Thyroid gland (tissue), 4 donors: Measurements from ENCODE around the gene PLXND1.

Source experiments
- POLR2A ChIP-seq, 2 donors: fragments of 450-650 bp; IDR thresholded peaks; one replicate each; pipeline ENCODE4 v1.6.1; 2017; ENCODE audit warnings: antibody characterized with exemption in 2 of 2, mild to moderate bottlenecking in 2 of 2, moderate library complexity in 1 of 2
- TF ChIP-seq, protein P1 (sequence below), 6 experiments: fragments of 200-600 bp in 3 of 6; fragments of 450-650 bp in 3 of 6; sonication (generic) in 3 of 6; IDR thresholded peaks; one replicate each; pipeline ENCODE4 v1.5.1; 2016 to 2019; ENCODE audit warnings: antibody characterized with exemption in 6 of 6, mild to moderate bottlenecking in 2 of 6, inconsistent platforms in 1 of 6, moderate library complexity in 1 of 6

DNA sequence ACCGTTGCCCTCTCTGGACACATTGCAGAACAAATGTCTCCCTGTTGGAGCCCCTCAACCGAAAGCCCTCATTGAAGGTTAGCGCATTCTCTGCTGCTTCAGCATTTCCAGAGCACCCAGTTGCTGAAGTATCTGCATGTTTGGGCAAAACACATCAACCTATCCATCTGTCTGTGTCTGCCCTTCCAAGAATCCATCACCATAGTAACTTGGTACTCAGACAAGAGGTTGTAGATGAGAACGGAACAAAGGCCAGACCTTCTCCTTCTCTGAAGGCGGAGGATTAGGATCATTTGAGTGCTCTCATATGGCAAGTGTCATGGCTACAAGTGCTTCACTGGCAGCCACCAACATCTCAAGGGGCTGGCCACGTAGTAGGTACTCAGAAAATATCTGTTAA, 101.1 kb downstream of the PLXND1 start:
- TF ChIP-seq POLR2A (IDR thresholded peaks at IDR 0.05): no peak
- TF ChIP-seq, protein P1, sequence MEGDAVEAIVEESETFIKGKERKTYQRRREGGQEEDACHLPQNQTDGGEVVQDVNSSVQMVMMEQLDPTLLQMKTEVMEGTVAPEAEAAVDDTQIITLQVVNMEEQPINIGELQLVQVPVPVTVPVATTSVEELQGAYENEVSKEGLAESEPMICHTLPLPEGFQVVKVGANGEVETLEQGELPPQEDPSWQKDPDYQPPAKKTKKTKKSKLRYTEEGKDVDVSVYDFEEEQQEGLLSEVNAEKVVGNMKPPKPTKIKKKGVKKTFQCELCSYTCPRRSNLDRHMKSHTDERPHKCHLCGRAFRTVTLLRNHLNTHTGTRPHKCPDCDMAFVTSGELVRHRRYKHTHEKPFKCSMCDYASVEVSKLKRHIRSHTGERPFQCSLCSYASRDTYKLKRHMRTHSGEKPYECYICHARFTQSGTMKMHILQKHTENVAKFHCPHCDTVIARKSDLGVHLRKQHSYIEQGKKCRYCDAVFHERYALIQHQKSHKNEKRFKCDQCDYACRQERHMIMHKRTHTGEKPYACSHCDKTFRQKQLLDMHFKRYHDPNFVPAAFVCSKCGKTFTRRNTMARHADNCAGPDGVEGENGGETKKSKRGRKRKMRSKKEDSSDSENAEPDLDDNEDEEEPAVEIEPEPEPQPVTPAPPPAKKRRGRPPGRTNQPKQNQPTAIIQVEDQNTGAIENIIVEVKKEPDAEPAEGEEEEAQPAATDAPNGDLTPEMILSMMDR (IDR thresholded peaks at IDR 0.05): no peak
